ENCODE results near the gene UBE3D. TPM values are rescaled to one million over a fixed set of nuclear protein-coding genes. Genes with fewer than 3 reads are reported as not detected.

The UBE3D gene
- total RNA-seq, 1 experiment from 2014 or later: 10.7 TPM

DNA sequence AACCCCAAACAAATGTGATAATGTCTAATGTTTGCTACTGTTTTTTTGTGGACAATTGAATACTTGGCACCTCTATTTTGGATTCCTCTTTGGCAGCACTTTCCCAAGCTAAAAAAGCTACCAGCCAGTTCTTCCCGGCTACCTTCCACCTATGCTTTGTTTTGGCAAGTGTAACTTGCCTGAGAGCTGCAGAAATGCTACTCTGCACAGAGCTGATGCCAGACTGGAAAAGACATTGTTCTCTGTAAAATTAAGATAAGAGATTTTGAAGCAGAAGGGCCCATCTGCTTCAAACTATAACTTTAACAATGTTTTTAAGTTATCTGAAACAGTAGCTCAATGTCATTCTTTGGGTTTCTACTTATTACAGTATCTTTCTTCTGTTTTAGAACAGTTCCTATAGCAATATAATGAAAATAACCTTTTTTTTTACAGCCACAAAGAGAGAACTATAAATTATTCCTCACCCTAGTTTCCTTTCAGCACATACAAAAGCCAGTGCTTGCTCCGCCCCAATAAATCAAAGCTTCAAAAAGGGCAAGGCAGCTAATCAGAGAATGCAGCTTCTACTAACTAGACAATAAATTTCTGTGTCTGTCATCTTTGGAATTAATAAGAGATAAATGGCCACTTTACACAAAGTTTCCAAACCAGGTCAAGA lies 183.1 kb downstream of the UBE3D start:
- TF ChIP-seq, protein P1, sequence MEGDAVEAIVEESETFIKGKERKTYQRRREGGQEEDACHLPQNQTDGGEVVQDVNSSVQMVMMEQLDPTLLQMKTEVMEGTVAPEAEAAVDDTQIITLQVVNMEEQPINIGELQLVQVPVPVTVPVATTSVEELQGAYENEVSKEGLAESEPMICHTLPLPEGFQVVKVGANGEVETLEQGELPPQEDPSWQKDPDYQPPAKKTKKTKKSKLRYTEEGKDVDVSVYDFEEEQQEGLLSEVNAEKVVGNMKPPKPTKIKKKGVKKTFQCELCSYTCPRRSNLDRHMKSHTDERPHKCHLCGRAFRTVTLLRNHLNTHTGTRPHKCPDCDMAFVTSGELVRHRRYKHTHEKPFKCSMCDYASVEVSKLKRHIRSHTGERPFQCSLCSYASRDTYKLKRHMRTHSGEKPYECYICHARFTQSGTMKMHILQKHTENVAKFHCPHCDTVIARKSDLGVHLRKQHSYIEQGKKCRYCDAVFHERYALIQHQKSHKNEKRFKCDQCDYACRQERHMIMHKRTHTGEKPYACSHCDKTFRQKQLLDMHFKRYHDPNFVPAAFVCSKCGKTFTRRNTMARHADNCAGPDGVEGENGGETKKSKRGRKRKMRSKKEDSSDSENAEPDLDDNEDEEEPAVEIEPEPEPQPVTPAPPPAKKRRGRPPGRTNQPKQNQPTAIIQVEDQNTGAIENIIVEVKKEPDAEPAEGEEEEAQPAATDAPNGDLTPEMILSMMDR (conservative IDR thresholded peaks at IDR 0.05): no peak
- Mint-ChIP-seq H3K36me3 (ENCODE audit: insufficient read depth in 1 of 3, low read depth in 3 of 3) (no peaks in the 10 kb centered on the region), H3K27ac (no peak overlapping the region)

More for the DNA sequence above, 183.1 kb downstream of the UBE3D start:
- no peak overlapping the region for H4K91ac ChIP-seq (ENCODE audit: insufficient read length, low read depth, low read length)
- H3K4me1 ChIP-seq (ENCODE audit: insufficient read depth, low read length): no peaks in the 10 kb centered on the region
- no peak overlapping the region for H4K8ac ChIP-seq (replicated peaks; ENCODE audit: insufficient read length, low read depth, low read length)
- H3K23me2 ChIP-seq (ENCODE audit: insufficient read length, low read depth, low read length, poor library complexity, severe bottlenecking): no peaks in the 10 kb centered on the region
- no peak overlapping the region for H3K4me2 ChIP-seq (ENCODE audit: insufficient read depth, insufficient read length, low read length)
- H2BK5ac ChIP-seq (ENCODE audit: insufficient read length, low read length): no peak overlapping the region
- Mint-ChIP-seq H3K4me1 (no peaks in the 10 kb centered on the region), H3K4me3 (no peak overlapping the region), H3K27me3 (ENCODE audit: low read depth) (no peaks in the 10 kb centered on the region; the same call in 1 of the 2 replicates), H3K9me3 (no peaks in the 10 kb centered on the region)
- no peak overlapping the region for H3K4ac ChIP-seq (ENCODE audit: low read depth, low read length)
- no peak overlapping the region for H2BK12ac ChIP-seq (ENCODE audit: insufficient read length, low read depth, low read length)
- no peaks in the 10 kb centered on the region for H3K27me3 ChIP-seq (ENCODE audit: insufficient read depth, low read length)
- no peak overlapping the region for H3K27ac ChIP-seq (ENCODE audit: insufficient read length, low read depth, low read length)
- no peak overlapping the region for H2BK15ac ChIP-seq (ENCODE audit: low read depth, low read length)
- H4K20me1 ChIP-seq (ENCODE audit: control insufficient read depth, insufficient read depth, insufficient read length): no peaks in the 10 kb centered on the region
- H3K9ac ChIP-seq (ENCODE audit: extremely low read depth, insufficient read length, low read length): no peak overlapping the region
- H3T11ph ChIP-seq (ENCODE audit: low read length): no peak overlapping the region
- H4K5ac ChIP-seq (ENCODE audit: insufficient read length, low read depth, low read length): no peak overlapping the region
- H2BK20ac ChIP-seq (ENCODE audit: low read depth, low read length, poor library complexity, severe bottlenecking): no peak overlapping the region
- no peak overlapping the region for H3K23ac ChIP-seq (ENCODE audit: insufficient read length, low read depth, low read length)
- no peaks in the 10 kb centered on the region for H3K79me2 ChIP-seq (ENCODE audit: insufficient read depth, low read length)
- WGBS (ENCODE audit: extremely low coverage, insufficient read length, low lambda C conversion rate): no CpG with 5 or more reads among the region's 2 CpGs
- H3K56ac ChIP-seq (ENCODE audit: insufficient read length, low read depth, low read length): no peak overlapping the region
- no peaks in the 10 kb centered on the region for H3K9me3 ChIP-seq (ENCODE audit: control insufficient read depth, low read depth, low read length)
- H2AFZ ChIP-seq (ENCODE audit: low read length): no peak overlapping the region
- no peak for DNase-seq
- H2AK5ac ChIP-seq (ENCODE audit: insufficient read length, low read length): no peak overlapping the region
- H3K14ac ChIP-seq (ENCODE audit: insufficient read depth, low read length): no peak overlapping the region
- H3K18ac ChIP-seq (ENCODE audit: insufficient read length, low read depth, low read length): no peak overlapping the region
- no peaks in the 10 kb centered on the region for H3K79me1 ChIP-seq (ENCODE audit: insufficient read depth, low read depth, low read length, poor library complexity, severe bottlenecking)
- no peak overlapping the region for H2BK120ac ChIP-seq (ENCODE audit: low read depth, low read length, poor library complexity, severe bottlenecking)

All from H9 (cell line).